GM10266 (cell line): ENCODE results near the gene CARS2.
"Not testable (repeated sequence)": the region's sequence is repeated elsewhere in the genome, so short reads cannot be mapped to it uniquely, and the experiment has no call there.

Experiments used
- DNase-seq: peaks from one replicate; pipeline ENCODE4 v3.0.0; 2012; ENCODE audit errors: extremely low spot score
- CTCF ChIP-seq: IDR thresholded peaks from 2 replicates; pipeline ENCODE4 v1.5.1; 2012; ENCODE audit warnings: mild to moderate bottlenecking, low read depth; ENCODE audit not compliant: control insufficient read depth, insufficient read depth; ENCODE audit errors: missing control alignments

CARS2 gene

GRCh38 chr13:110698689-110699088, 7.2 kb downstream of the CARS2 start:
- DNase-seq: no peak
- no peak for TF ChIP-seq CTCF

GRCh38 chr13:110697842-110698241, 8.1 kb downstream of the CARS2 start:
- TF ChIP-seq CTCF: no peak
- no peak for DNase-seq

- no peak for DNase-seq
- no peak for TF ChIP-seq CTCF
Observed at GRCh38 chr13:110696776-110697175, 9.1 kb downstream of the CARS2 start.

- not testable (repeated sequence) for DNase-seq
Observed at GRCh38 chr13:110695774-110696173, 10.1 kb downstream of the CARS2 start.

GRCh38 chr13:110690516-110690915, 15.4 kb downstream of the CARS2 start:
- no peak for TF ChIP-seq CTCF
- no peak for DNase-seq

- TF ChIP-seq CTCF: no peak
- no peak for DNase-seq
Observed at GRCh38 chr13:110689711-110690110, 16.2 kb downstream of the CARS2 start.

GRCh38 chr13:110689041-110689440, 16.9 kb downstream of the CARS2 start:
- DNase-seq: no peak

More at GRCh38 chr13:110689041-110689440, 16.9 kb downstream of the CARS2 start:
- TF ChIP-seq CTCF: no peak
